Measurements from ENCODE around the gene CHURC1.

CHURC1 gene

GRCh38 chr14:64880221-64881121, 33.8 kb upstream of the CHURC1 start:
- H3K4me3 ChIP-seq (ENCODE audit: low read depth in 1 of 2, low read length in 2 of 2) = peak overlapping the region; percentile 48 to 65; a peak in 3 of 4 replicates
- H3K36me3 ChIP-seq (ENCODE audit: insufficient read depth, low read length) = no peaks in the 10 kb centered on the region
- H2AFZ ChIP-seq (ENCODE audit: low read depth, low read length) = peak overlapping the region; percentile 81
- H3K9me3 ChIP-seq (ENCODE audit: insufficient read depth, low read length, severe bottlenecking) = no peaks in the 10 kb centered on the region
- H3K27ac ChIP-seq (ENCODE audit: low read length) = no peak overlapping the region
- TF ChIP-seq CTCF (IDR thresholded peaks at IDR 0.05; ENCODE audit: borderline replicate concordance, extremely low read depth, low read length, poor library complexity, severe bottlenecking) (peak; percentile 4), EZH2 (IDR thresholded peaks at IDR 0.05; ENCODE audit: borderline replicate concordance, low read depth, low read length, severe bottlenecking) (peak; percentile 85)
- H3K9ac ChIP-seq (ENCODE audit: low read depth, low read length) = peak overlapping the region; percentile 47
- H3K4me1 ChIP-seq (ENCODE audit: insufficient read depth, low read length) = peaks cover 16% of the 10 kb centered on the region
- H4K20me1 ChIP-seq (ENCODE audit: insufficient read depth, low read length) = no peaks in the 10 kb centered on the region
- H3K4me2 ChIP-seq (ENCODE audit: insufficient read depth, low read length) = peak overlapping the region; percentile 92
- H3K79me2 ChIP-seq (ENCODE audit: insufficient read depth, low read length) = no peaks in the 10 kb centered on the region
- H3K27me3 ChIP-seq (ENCODE audit: insufficient read depth, low read length, poor library complexity) = peaks cover 75% of the 10 kb centered on the region
- DNase-seq (peak; percentile 68), ATAC-seq (ENCODE audit: insufficient read depth, low read depth) (peak; percentile 94)

GRCh38 chr14:64885559-64885958, 28.7 kb upstream of the CHURC1 start:
- H3K79me2 ChIP-seq (ENCODE audit: insufficient read depth, low read length) = no peaks in the 10 kb centered on the region
- no peak overlapping the region for H3K9ac ChIP-seq (ENCODE audit: low read depth, low read length)
- no peaks in the 10 kb centered on the region for H3K9me3 ChIP-seq (ENCODE audit: insufficient read depth, low read length, severe bottlenecking)
- DNase-seq = no peak
- TF ChIP-seq EZH2 (IDR thresholded peaks at IDR 0.05; ENCODE audit: borderline replicate concordance, low read depth, low read length, severe bottlenecking) = no peak
- TF ChIP-seq CTCF (IDR thresholded peaks at IDR 0.05; ENCODE audit: borderline replicate concordance, extremely low read depth, low read length, poor library complexity, severe bottlenecking) = no peak
- H3K4me1 ChIP-seq (ENCODE audit: insufficient read depth, low read length) = peaks cover 6% of the 10 kb centered on the region
- H4K20me1 ChIP-seq (ENCODE audit: insufficient read depth, low read length) = no peaks in the 10 kb centered on the region
- H3K4me2 ChIP-seq (ENCODE audit: insufficient read depth, low read length) = no peak overlapping the region
- H2AFZ ChIP-seq (ENCODE audit: low read depth, low read length) = no peak overlapping the region
- peaks cover 54% of the 10 kb centered on the region for H3K27me3 ChIP-seq (ENCODE audit: insufficient read depth, low read length, poor library complexity)
- no peak overlapping the region for H3K4me3 ChIP-seq (ENCODE audit: low read depth in 1 of 2, low read length in 2 of 2)
- no peak for ATAC-seq (ENCODE audit: insufficient read depth, low read depth)
- no peaks in the 10 kb centered on the region for H3K36me3 ChIP-seq (ENCODE audit: insufficient read depth, low read length)
- H3K27ac ChIP-seq (ENCODE audit: low read length) = no peak overlapping the region

- no peaks in the 10 kb centered on the region for H3K4me1 ChIP-seq (ENCODE audit: insufficient read depth, low read length)
- no peaks in the 10 kb centered on the region for H3K9me3 ChIP-seq (ENCODE audit: insufficient read depth, low read length, severe bottlenecking)
- no peaks in the 10 kb centered on the region for H3K36me3 ChIP-seq (ENCODE audit: insufficient read depth, low read length)
- no peak overlapping the region for H2AFZ ChIP-seq (ENCODE audit: low read depth, low read length)
- H3K27me3 ChIP-seq (ENCODE audit: insufficient read depth, low read length, poor library complexity) = peaks cover 31% of the 10 kb centered on the region
- no peak overlapping the region for H3K4me3 ChIP-seq (ENCODE audit: low read depth in 1 of 2, low read length in 2 of 2)
- ATAC-seq (ENCODE audit: insufficient read depth, low read depth) (no peak), DNase-seq (no peak)
- no peak overlapping the region for H3K9ac ChIP-seq (ENCODE audit: low read depth, low read length)
- H4K20me1 ChIP-seq (ENCODE audit: insufficient read depth, low read length) = no peaks in the 10 kb centered on the region
- TF ChIP-seq EZH2 (IDR thresholded peaks at IDR 0.05; ENCODE audit: borderline replicate concordance, low read depth, low read length, severe bottlenecking) (no peak), CTCF (IDR thresholded peaks at IDR 0.05; ENCODE audit: borderline replicate concordance, extremely low read depth, low read length, poor library complexity, severe bottlenecking) (no peak)
- no peak overlapping the region for H3K4me2 ChIP-seq (ENCODE audit: insufficient read depth, low read length)
- H3K79me2 ChIP-seq (ENCODE audit: insufficient read depth, low read length) = no peaks in the 10 kb centered on the region
- no peak overlapping the region for H3K27ac ChIP-seq (ENCODE audit: low read length)
Observed at GRCh38 chr14:64889352-64889751, 24.9 kb upstream of the CHURC1 start.
